ENCODE data around the gene STK35. TPM values are rescaled to one million over a fixed set of nuclear protein-coding genes. Genes with fewer than 3 reads are reported as not detected.

Gene STK35
- total RNA-seq, 1 donor = 13.2 TPM

DNA sequence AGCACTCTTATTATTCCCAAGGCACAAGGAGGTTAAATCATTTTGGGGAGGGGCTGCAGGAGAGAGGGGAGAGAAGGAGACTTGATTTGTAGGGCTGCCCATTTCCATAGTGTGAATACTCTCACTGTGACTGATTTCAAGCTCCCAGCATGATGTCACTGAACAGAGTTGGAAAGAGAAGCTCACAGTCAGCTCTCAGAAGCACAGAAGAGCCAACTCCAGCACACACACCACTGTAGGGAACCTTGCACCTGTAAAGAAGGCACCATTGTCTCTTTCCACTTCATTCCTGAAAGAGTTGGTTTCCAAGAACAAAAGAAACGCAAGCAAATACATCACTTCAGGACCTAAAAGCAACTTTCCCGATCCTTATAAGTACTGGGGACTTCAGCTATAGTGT is 12.7 kb upstream of the STK35 start:
- DNase-seq (ENCODE audit: low read depth) = no peak
- no peak overlapping the region for H3K4me3 ChIP-seq (ENCODE audit: low read depth, low read length)
- TF ChIP-seq, protein P1, sequence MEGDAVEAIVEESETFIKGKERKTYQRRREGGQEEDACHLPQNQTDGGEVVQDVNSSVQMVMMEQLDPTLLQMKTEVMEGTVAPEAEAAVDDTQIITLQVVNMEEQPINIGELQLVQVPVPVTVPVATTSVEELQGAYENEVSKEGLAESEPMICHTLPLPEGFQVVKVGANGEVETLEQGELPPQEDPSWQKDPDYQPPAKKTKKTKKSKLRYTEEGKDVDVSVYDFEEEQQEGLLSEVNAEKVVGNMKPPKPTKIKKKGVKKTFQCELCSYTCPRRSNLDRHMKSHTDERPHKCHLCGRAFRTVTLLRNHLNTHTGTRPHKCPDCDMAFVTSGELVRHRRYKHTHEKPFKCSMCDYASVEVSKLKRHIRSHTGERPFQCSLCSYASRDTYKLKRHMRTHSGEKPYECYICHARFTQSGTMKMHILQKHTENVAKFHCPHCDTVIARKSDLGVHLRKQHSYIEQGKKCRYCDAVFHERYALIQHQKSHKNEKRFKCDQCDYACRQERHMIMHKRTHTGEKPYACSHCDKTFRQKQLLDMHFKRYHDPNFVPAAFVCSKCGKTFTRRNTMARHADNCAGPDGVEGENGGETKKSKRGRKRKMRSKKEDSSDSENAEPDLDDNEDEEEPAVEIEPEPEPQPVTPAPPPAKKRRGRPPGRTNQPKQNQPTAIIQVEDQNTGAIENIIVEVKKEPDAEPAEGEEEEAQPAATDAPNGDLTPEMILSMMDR (IDR thresholded peaks at IDR 0.05; ENCODE audit: insufficient read depth, low read length) = no peak

DNA sequence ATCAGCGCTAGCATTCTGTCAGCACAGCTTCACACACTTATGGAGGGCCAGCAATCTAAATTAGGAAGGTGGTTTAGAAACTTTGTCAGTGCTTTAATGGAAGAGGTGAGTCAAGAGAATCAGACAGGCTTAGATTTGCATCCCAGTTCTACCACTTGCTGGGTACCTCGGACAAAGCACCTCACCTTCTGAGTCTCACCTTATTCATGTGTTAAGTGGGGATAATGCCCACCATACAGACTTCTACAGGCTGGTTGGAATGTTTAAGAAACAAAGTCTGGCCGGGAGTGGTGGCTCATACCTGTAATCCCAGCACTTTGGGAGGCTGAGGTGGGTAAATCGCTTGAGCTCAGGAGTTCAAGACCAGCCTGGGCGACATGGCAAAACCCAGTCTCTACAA is 12.2 kb upstream of the STK35 start:
- no peak overlapping the region for H3K4me3 ChIP-seq (ENCODE audit: low read depth, low read length)
- TF ChIP-seq, protein P1 (IDR thresholded peaks at IDR 0.05; ENCODE audit: insufficient read depth, low read length) = no peak
- no peak for DNase-seq (ENCODE audit: low read depth)

DNA sequence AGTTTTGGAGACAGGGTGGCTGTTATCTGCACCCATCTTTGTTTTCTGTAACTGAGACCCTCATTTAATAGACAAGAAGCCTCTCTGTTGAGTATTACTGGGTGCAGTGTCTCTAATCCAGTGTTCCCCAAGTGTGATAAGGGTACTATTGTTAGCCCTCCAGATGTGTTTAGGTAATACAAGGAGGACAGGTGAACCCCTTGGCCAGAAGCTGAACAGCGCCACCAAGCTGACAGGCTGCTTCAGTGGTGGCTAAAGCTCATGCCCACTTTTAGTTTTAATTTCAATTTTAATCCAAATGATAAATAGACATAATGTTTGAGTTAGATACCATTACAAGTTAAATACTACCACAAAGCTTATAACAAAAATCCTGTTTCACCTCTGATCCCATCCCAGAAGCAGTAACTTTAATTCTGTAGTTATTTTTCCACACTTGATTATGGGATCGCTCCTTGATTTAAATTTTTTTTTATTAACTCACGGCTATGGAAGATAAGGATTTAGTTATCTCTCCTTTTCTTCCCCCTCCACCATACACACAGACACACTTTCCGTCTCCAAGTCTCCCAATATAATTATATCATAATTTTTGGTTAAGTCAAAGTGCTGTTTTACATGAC is 8.4 kb upstream of the STK35 start:
- no peak overlapping the region for H3K4me3 ChIP-seq (ENCODE audit: low read depth, low read length)
- TF ChIP-seq, protein P1 (IDR thresholded peaks at IDR 0.05; ENCODE audit: insufficient read depth, low read length) = peak; percentile 44
- no peak for DNase-seq (ENCODE audit: low read depth)

DNA sequence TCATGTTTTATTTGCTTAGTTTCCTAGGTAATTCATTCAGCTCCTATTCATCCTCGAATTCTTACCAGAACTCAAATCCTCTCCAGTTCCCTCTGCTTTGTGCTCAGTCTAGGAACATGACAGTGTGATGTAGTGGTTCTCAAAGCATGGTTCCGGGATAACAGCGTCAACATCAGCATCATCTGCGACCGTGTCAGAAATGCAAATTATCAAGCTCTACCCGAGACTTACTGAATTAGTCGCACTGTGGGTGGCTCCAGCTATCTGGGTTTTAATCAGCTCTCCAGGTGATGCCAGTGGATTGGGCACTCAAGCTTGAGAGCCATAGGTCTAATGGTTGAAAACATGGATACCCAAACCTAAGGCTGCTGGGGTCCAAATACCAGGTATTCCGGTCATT is 7.7 kb upstream of the STK35 start:
- DNase-seq (ENCODE audit: low read depth) = no peak
- TF ChIP-seq, protein P1 (IDR thresholded peaks at IDR 0.05; ENCODE audit: insufficient read depth, low read length) = no peak

DNA sequence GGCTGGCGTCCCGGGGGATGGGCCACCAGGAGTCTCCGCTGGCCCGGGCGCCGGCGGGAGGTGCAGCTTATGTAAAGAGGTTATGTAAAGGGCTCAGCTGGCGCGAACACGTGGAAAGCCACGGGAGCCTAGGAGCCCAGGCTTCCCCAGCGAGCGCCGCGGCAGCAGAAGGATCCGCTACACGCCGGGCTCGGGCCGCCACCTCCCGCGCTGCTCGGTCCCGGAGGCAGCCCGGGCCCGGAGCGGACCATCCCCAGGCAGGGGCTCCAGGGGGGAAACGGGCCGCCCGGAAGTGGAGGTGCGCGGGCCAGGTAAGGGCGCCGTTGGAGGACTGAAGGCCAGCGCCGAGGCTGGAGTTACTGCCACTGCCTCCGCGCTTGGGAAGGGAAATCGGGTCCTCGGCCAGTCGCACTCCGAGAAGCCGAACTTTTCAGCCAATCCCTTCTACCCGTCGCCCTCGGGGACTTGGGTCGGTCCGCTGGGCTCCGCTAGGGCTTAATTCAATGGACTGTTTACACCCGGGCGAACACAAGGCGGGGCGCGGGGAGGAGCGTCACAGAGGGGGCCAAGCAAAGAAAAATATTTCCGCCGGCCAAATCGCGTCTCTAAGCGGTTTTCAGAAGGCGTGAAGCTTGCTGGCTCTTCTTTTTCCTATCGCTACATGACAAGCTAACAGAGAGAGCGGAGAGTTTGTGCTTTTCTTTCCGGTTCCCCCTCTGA is 398 bp downstream of the STK35 start:
- TF ChIP-seq, protein P1 (IDR thresholded peaks at IDR 0.05; ENCODE audit: insufficient read depth, low read length) = no peak
- peak overlapping the region; percentile 80 for H3K4me3 ChIP-seq (ENCODE audit: low read depth, low read length)
- DNase-seq (ENCODE audit: low read depth) = peak; percentile 94

More for the DNA sequence above, 7.7 kb upstream of the STK35 start:
- H3K4me3 ChIP-seq (ENCODE audit: low read depth, low read length) = no peak overlapping the region

DNA sequence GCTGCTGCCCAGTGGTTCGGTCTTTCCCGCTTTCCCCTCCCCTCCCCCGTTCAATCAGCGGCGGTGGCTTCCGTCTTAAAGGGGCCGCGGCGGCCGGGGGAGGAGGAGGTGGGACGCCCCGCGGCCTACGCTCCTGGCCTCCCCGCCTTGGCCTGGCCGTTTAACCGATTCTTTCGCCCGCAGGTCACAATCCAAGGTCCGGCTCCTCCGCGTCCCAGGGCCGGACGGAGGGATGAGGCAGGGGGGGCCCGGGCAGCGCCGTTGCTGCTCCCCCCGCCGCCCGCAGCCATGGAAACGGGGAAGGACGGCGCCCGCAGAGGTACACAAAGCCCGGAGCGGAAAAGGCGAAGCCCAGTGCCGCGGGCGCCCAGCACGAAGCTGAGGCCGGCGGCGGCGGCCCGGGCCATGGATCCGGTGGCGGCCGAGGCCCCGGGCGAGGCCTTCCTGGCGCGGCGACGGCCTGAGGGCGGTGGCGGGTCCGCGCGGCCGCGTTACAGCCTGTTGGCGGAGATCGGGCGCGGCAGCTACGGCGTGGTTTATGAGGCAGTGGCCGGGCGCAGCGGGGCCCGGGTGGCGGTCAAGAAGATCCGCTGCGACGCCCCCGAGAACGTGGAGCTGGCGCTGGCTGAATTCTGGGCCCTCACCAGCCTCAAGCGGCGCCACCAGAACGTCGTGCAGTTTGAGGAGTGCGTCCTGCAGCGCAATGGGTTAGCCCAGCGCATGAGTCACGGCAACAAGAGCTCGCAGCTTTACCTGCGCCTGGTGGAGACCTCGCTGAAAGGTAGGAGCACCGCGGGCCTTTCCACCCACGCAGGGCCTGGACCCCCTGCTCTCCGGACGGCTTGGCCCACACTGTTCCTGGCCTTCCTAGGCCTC is 1.2 kb downstream of the STK35 start:
- H3K4me3 ChIP-seq (ENCODE audit: low read depth, low read length) = peak overlapping the region; percentile 80
- DNase-seq (ENCODE audit: low read depth) = peak; percentile 46
- TF ChIP-seq, protein P1 (IDR thresholded peaks at IDR 0.05; ENCODE audit: insufficient read depth, low read length) = no peak

All from fibroblast of the aortic adventitia (primary cell).